ENCODE measurements around the gene ST8SIA1. TPM values are rescaled to one million over a fixed set of nuclear protein-coding genes. Genes with fewer than 3 reads are reported as not detected.

Gene ST8SIA1
- total and polyA plus RNA-seq, 2 of the 8 experiments (the other 6 are each of a cell fraction or from before 2014, with no cell fraction given): 1.9 to 4.4 TPM

GRCh38 chr12:22230280-22230794 is 104.2 kb downstream of the ST8SIA1 start:
- H3K14ac ChIP-seq (ENCODE audit: insufficient read length): no peak overlapping the region
- FAIRE-seq: no peak
- no peak overlapping the region for H2BK15ac ChIP-seq (ENCODE audit: low read length)
- ChIA-PET POLR2A (ENCODE audit: partially characterized antibody) (no interaction called here), CTCF (ENCODE audit: partially characterized antibody) (interaction anchor here (0.6 to 2.9 kb wide), 3 partner anchors 23 to 147 kb away, joined by 3 to 11 read pairs (median 3); no protein-coding TSS in a partner anchor)
- H4K20me1 ChIP-seq (replicated peaks in 1 of 2; ENCODE audit: control insufficient read depth in 1 of 2, insufficient read depth in 2 of 2, low read length in 2 of 2): no peaks in the 10 kb centered on the region
- H3K23me2 ChIP-seq (ENCODE audit: low read depth, low read length): no peaks in the 10 kb centered on the region
- H4K91ac ChIP-seq (replicated peaks; ENCODE audit: insufficient read length, low read length): no peak overlapping the region
- H3K9me3 ChIP-seq (ENCODE audit: insufficient read depth in 2 of 2, low read depth in 1 of 2, low read length in 1 of 2): no peaks in the 10 kb centered on the region
- H2BK5ac ChIP-seq (ENCODE audit: low read depth, low read length): no peak overlapping the region
- H3K23ac ChIP-seq (ENCODE audit: insufficient read length): no peak overlapping the region
- TF ChIP-seq BCL11A (IDR thresholded peaks at IDR 0.05; ENCODE audit: low read depth in 2 of 2, low read length in 2 of 2) (no peak), YY1 (IDR thresholded peaks at IDR 0.05; ENCODE audit: low read depth, low read length) (no peak), TEAD4 (IDR thresholded peaks at IDR 0.05; ENCODE audit: low read depth, low read length) (no peak), CREB1 (IDR thresholded peaks at IDR 0.05) (no peak), CHD1 (IDR thresholded peaks at IDR 0.05; ENCODE audit: low read depth, low read length) (no peak), RFX5 (IDR thresholded peaks at IDR 0.05; ENCODE audit: borderline replicate concordance, low read depth, low read length) (no peak), CEBPB (IDR thresholded peaks at IDR 0.05; ENCODE audit: low read depth, low read length) (no peak), CBX8 (IDR thresholded peaks at IDR 0.05; ENCODE audit: borderline replicate concordance, low read depth, low read length) (no peak), ASH2L (IDR thresholded peaks at IDR 0.05; ENCODE audit: low read length) (no peak), POLR2AphosphoS5 (IDR thresholded peaks at IDR 0.05; ENCODE audit: low read depth, low read length) (no peak), KDM4A (IDR thresholded peaks at IDR 0.05; ENCODE audit: low read depth, low read length, severe bottlenecking) (no peak), ZNF274 (IDR thresholded peaks at IDR 0.05; ENCODE audit: borderline replicate concordance, extremely low read depth, low read length) (no peak), TAF1 (IDR thresholded peaks at IDR 0.05; ENCODE audit: low read depth, low read length) (no peak), USF2 (IDR thresholded peaks at IDR 0.05; ENCODE audit: low read length) (no peak)
- no peaks in the 10 kb centered on the region for H3K36me3 ChIP-seq (ENCODE audit: control insufficient read depth in 2 of 4, insufficient read depth in 4 of 4, low read length in 3 of 4)
- H2BK12ac ChIP-seq (ENCODE audit: low read depth, low read length): no peak overlapping the region
- WGBS, 2 experiments (ENCODE audit: extremely low coverage in 1 of 2, insufficient coverage in 1 of 2, insufficient read length in 1 of 2, insufficient replicate concordance in 2 of 2, low coverage in 1 of 2, low lambda C conversion rate in 2 of 2, missing lambda C conversion rate in 1 of 2): 86% methylated on average over 2 of the region's 2 CpGs; no CpG with 5 or more reads in 1 of the 2 experiments
- no peak overlapping the region for H3K56ac ChIP-seq (replicated peaks; ENCODE audit: insufficient read length, low read depth, low read length)
- H3K4me3 ChIP-seq (ENCODE audit: extremely low read depth in 1 of 4, insufficient read depth in 2 of 4, low read depth in 3 of 4, low read length in 4 of 4): no peak overlapping the region
- peaks cover 0 to 6% (median 2%) of the 10 kb centered on the region in 4 experiments; a peak in 4 of 7 replicates for H3K4me1 ChIP-seq (replicated peaks in 1 of 4; ENCODE audit: control insufficient read depth in 3 of 4, insufficient read depth in 4 of 4, low read length in 3 of 4)
- H3K27ac ChIP-seq (ENCODE audit: low read depth, low read length): no peak overlapping the region
- H4K5ac ChIP-seq (ENCODE audit: insufficient read length, low read depth, low read length): no peak overlapping the region
- H2AK5ac ChIP-seq (ENCODE audit: low read depth, low read length): no peak overlapping the region
- H2BK20ac ChIP-seq (ENCODE audit: low read length): no peak overlapping the region
- H3K79me1 ChIP-seq (ENCODE audit: low read depth, low read length): no peaks in the 10 kb centered on the region
- H3K4me2 ChIP-seq (ENCODE audit: insufficient read depth in 1 of 2, low read depth in 2 of 2, low read length in 2 of 2): no peak overlapping the region
- H3K4ac ChIP-seq (replicated peaks; ENCODE audit: insufficient read length, low read depth, low read length): no peak overlapping the region
- H4K8ac ChIP-seq (ENCODE audit: extremely low read depth, insufficient read depth, low read length): no peak overlapping the region
- no peak overlapping the region for H3K9ac ChIP-seq (replicated peaks in 1 of 4; ENCODE audit: extremely low read depth in 1 of 4, low read depth in 3 of 4, low read length in 3 of 4)
- H3K27me3 ChIP-seq (replicated peaks in 1 of 4; ENCODE audit: control insufficient read depth in 3 of 4, extremely low read depth in 1 of 4, insufficient read depth in 3 of 4, low read length in 3 of 4): no peaks in the 10 kb centered on the region
- DNase-seq (ENCODE audit: low read depth in 1 of 2, low spot score in 2 of 2): no peak
- no peaks in the 10 kb centered on the region for H3K79me2 ChIP-seq (ENCODE audit: control insufficient read depth in 1 of 2, insufficient read depth in 2 of 2, low read length in 2 of 2)
- no peak overlapping the region for H3K18ac ChIP-seq (ENCODE audit: extremely low read depth, low read length)
- H2BK120ac ChIP-seq (replicated peaks; ENCODE audit: low read depth, low read length): no peak overlapping the region
- no peak overlapping the region for H2AFZ ChIP-seq (ENCODE audit: low read length)
